ENCODE results near the gene DPH2. TPM values are rescaled to one million over a fixed set of nuclear protein-coding genes. Genes with fewer than 3 reads are reported as not detected.

The DPH2 gene
- polyA plus RNA-seq, 1 of the 3 experiments (the other 2 are of a cell fraction): 76.9 TPM

GRCh38 chr1:43946236-43947060 lies 23.4 kb upstream of the DPH2 start, which contains the start of gene IPO13 (continued):
- TF ChIP-seq, protein P1, sequence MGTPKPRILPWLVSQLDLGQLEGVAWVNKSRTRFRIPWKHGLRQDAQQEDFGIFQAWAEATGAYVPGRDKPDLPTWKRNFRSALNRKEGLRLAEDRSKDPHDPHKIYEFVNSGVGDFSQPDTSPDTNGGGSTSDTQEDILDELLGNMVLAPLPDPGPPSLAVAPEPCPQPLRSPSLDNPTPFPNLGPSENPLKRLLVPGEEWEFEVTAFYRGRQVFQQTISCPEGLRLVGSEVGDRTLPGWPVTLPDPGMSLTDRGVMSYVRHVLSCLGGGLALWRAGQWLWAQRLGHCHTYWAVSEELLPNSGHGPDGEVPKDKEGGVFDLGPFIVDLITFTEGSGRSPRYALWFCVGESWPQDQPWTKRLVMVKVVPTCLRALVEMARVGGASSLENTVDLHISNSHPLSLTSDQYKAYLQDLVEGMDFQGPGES (IDR thresholded peaks at IDR 0.05; ENCODE audit: low read depth, low read length): no peak
- TF ChIP-seq MAX (IDR thresholded peaks at IDR 0.05; ENCODE audit: low read depth) (peak; percentile 99), YY1 (IDR thresholded peaks at IDR 0.05; ENCODE audit: low read depth) (0 out of 2 replicates have a peak, but pooled peaks have one; percentile 8), NRF1 (IDR thresholded peaks at IDR 0.05; ENCODE audit: low read depth, low read length) (no peak), JUND (IDR thresholded peaks at IDR 0.05) (no peak), SMC3 (IDR thresholded peaks at IDR 0.05; ENCODE audit: low read depth, low read length) (peak; percentile 47), TCF12 (IDR thresholded peaks at IDR 0.05) (no peak; the same call in 1 of the 2 replicates), EZH2phosphoT487 (IDR thresholded peaks at IDR 0.05; ENCODE audit: borderline replicate concordance, low read depth) (no peak), TEAD4 (IDR thresholded peaks at IDR 0.05; ENCODE audit: borderline replicate concordance, insufficient read depth) (no peak; the same call in 1 of the 2 replicates), USF2 (IDR thresholded peaks at IDR 0.05; ENCODE audit: borderline replicate concordance, low read depth, low read length) (peak; percentile 48; the same call in 1 of the 2 replicates)

DNA sequence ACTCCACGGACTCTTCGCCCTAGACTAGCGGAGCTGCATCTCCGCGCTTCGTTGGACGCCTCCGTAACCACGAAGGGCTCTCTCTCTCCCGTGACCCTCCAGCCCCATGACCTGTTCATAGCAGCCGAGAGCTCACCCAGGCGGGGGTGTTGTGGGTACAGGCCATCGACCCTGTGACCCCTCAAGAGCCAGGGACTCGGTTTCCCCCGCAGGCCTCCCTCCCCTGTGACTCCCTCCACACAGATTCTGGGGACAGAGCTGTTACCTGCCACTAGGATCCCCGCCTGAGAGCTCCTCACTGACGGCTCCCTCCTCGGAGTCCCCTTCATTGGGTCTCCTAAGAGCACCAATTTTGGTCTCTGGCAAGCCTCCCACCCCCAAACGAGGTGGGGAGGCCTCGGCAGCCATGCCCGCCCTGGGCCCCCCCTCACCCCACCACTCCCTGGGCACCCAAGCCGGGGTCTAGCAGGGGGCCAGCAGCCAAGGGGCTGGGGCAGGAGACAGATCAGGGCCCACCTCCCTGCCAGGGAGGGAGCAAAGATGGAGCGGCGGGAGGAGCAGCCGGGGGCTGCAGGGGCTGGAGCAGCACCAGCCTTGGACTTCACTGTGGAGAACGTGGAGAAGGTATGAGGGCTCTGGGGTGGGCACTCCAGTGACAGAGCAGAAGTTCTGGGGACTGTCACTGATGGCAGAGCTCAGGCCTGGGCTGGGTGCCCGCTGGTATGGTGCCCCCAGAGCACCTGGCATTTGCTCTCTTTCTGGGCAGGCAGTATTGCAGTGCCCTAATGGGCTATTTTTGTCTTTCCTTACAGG lies 22.5 kb upstream of the DPH2 start:
- H3K36me3 ChIP-seq (replicated peaks in 1 of 2; ENCODE audit: control insufficient read depth in 1 of 2, insufficient read depth in 2 of 2, low read length in 1 of 2): peaks cover 0 to 17% of the 10 kb centered on the region in 2 experiments
- peak overlapping the region; percentile 78 for H2AFZ ChIP-seq (ENCODE audit: low read depth)
- WGBS (ENCODE audit: low lambda C conversion rate): 1% methylated on average over 9 of the region's 27 CpGs
- H3K9ac ChIP-seq: peak overlapping the region; percentile 90
- TF ChIP-seq SMC3 (IDR thresholded peaks at IDR 0.05; ENCODE audit: low read depth, low read length): no peak
- no peaks in the 10 kb centered on the region for H3K27me3 ChIP-seq (ENCODE audit: insufficient read depth)
- peak overlapping the region; percentile 79 to 93 for H3K4me3 ChIP-seq (ENCODE audit: low read depth in 2 of 2, low read length in 1 of 2)
- H3K9me3 ChIP-seq: no peaks in the 10 kb centered on the region
- peak overlapping the region; percentile 98 for H3K4me2 ChIP-seq
- peak overlapping the region; percentile 82 to 97; a peak in 3 of 4 replicates for H3K27ac ChIP-seq (ENCODE audit: low read depth in 2 of 2, low read length in 1 of 2)
- ChIA-PET CTCF (interaction anchor here (0.8 to 9.4 kb wide), 19 partner anchors 8 to 418 kb away, joined by 3 to 105 read pairs (median 4); partner anchors contain the start of genes ARTN and ATP6V0B), POLR2A (interaction anchor here (0.6 to 1.2 kb wide), 5 partner anchors 8 to 34 kb away, joined by 3 to 6 read pairs (median 4); no protein-coding TSS in a partner anchor)
- peaks cover 12 to 24% of the 10 kb centered on the region in 2 experiments for H3K4me1 ChIP-seq (ENCODE audit: control insufficient read depth in 1 of 2, insufficient read depth in 2 of 2, low read depth in 1 of 2, low read length in 1 of 2)
- H3K79me2 ChIP-seq (ENCODE audit: insufficient read depth): peaks cover 13% of the 10 kb centered on the region; the same call in 1 of the 2 replicates
- H3F3A ChIP-seq (replicated peaks; ENCODE audit: insufficient read depth): no peaks in the 10 kb centered on the region
- DNase-seq: no peak
- no peaks in the 10 kb centered on the region for H3K9me2 ChIP-seq
- peaks cover 6% of the 10 kb centered on the region; the same call in 1 of the 2 replicates for H4K20me1 ChIP-seq (ENCODE audit: insufficient read depth)

Data from SK-N-SH (cell line).